ENCODE data around the gene RGS19.

DNA sequence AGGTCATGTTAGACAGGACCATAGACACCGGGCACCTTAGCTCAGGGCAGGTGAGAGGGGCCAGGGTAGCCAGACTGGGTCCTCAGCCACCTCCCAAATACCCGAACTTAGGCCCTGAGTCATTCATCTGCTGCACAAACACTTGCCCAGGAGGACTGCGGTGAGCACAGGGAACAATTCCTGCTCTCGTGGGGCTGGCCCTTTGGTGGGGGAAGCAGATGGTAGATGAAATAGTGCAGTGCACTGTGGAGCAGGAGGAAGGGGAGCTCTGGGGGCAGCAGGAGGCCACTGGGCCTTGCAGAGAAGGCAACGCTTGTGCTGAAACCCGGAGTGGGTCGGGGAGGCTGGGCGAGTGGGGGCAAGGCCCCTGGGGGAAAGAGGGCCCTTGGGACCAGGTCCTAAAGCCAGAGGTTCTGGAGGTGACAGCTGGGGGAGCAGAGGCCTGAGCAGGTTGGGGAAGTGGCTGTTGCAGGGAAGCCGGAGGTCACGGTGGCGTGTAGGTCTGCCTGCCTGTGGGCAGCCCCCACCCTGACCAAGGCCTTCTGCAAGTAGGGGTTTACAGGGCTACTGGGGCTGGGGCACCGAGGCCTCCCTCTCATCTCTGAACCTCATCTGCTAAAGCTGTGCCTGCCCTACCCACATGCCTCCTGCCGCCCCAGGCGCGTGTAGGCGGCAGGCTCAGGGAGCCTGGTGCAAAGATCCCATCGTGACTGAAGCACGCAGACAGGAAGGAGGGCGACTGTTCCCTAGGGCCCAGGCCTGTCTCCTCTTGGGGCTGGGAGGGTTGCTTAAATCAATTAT is 32.7 kb upstream of the RGS19 start:
- TF ChIP-seq, protein P1, sequence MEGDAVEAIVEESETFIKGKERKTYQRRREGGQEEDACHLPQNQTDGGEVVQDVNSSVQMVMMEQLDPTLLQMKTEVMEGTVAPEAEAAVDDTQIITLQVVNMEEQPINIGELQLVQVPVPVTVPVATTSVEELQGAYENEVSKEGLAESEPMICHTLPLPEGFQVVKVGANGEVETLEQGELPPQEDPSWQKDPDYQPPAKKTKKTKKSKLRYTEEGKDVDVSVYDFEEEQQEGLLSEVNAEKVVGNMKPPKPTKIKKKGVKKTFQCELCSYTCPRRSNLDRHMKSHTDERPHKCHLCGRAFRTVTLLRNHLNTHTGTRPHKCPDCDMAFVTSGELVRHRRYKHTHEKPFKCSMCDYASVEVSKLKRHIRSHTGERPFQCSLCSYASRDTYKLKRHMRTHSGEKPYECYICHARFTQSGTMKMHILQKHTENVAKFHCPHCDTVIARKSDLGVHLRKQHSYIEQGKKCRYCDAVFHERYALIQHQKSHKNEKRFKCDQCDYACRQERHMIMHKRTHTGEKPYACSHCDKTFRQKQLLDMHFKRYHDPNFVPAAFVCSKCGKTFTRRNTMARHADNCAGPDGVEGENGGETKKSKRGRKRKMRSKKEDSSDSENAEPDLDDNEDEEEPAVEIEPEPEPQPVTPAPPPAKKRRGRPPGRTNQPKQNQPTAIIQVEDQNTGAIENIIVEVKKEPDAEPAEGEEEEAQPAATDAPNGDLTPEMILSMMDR (IDR thresholded peaks at IDR 0.05), result no peak
- TF ChIP-seq ZFX (IDR thresholded peaks at IDR 0.05; ENCODE audit: borderline replicate concordance), result no peak
